CD4-positive, alpha-beta T cell treated with Interleukin-1 beta for 1 hour (primary cell): Measurements from ENCODE around the gene PARP16.

Source experiments
- DNase-seq, 2 donors: peaks; one replicate each; pipeline ENCODE4 v3.0.0-alpha.2; 2020 to 2022

PARP16 gene

DNA sequence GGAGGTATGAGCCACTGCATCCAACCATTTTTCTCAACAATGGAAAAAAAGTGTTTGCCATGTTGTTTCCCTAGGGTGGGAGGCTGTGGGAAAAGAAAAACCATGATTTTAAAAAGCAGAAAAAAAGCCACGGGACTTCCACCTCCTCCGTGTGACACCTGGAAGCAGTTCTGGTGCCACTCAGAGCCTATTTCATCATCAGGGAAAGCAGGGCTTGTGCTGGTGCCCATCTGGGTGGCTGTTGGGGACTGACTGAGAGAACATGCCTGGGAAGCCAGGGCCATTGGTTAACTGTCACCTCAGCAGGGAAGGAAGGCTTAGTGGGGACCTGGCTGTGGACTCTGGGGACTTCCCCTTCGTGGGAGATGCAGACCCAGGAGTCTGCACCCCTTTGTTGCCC is 25.1 kb upstream of the PARP16 start:
- no peak for DNase-seq

DNA sequence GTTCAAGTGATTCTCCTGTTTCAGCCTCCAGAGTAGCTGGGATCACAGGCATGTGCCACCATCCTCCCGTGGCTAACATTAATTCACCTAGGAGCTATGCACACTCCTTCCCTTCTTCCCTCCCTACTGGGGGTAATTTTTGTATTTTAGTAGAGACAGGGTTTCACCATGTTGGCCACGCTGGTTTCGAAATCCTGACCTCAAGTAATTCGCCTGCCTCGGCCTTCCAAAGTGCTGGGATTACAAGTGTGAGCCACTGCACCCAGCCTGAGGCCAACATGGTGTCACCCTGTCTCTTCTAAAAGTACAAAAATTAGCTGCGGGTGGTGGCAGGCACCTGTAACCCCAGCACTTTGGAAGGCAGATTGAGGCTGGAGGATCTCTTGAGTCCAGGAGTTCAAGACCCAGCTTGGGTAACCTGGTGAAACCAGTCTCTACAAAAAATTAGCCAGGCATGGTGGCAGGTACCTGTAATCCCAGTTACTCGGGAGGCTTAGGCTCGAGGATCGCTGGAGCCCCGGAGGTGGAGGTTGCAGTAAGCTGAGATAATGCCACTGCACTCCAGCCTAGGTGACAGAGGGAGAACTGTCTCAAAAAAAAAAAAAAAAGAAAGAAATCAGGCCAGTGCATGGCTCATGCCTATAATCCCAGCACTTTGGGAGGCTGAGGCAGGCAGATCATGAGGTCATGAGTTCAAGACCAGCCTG is 23.9 kb upstream of the PARP16 start:
- no peak for DNase-seq

- DNase-seq = no peak
Observed at GRCh38 chr15:65309882-65310418, 23.3 kb upstream of the PARP16 start.

DNA sequence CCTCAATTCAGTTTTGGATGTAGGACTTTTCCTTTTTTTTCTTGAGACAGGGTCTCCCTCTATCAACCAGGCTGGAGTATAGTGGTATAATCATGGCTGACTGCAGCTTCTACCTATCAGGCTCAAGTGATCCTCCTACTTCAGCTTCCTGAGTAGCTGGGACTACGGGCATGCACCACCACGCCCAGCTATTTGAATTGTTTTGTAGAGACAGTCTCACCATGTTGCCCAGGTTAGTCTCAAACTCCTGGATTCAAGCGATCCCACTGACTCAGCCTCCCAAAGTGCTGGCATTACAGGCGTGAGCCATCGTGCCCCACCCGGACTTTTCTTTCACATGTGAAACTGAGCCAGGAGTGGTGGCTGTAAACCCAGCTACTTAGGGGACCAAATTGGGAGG is 21.3 kb upstream of the PARP16 start:
- no peak for DNase-seq

GRCh38 chr15:65306551-65306950 is 19.9 kb upstream of the PARP16 start:
- no peak for DNase-seq

GRCh38 chr15:65305776-65306175 is 19.1 kb upstream of the PARP16 start:
- no peak for DNase-seq

DNA sequence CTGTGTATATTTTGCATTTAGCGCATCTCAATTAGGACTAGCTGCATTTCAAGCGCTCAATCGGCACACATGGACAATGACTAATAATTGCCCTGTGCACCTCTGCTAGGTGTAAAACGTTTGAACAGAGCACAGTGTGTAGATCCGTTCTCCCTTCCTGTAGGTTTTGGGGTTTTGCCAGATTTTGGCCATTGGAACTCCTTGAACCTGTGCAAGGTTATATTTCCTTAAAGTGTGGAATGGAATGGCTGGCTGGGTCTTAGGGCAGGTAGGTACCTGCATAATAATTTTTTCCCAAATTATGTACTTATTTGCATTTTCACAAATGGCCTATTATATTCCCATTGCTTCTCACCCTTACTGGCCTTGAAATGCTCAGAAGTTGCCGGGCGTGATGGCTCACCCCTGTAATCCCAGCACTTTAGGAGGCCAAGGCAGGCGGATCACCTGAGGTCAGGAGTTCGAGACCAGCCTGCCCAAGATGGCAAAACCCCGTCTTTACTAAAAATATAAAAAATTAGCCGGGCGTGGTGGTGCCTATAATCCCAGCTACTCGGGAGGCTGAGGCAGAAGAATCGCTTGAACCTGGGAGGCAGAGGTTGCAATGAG is 18.6 kb upstream of the PARP16 start:
- no peak for DNase-seq

DNA sequence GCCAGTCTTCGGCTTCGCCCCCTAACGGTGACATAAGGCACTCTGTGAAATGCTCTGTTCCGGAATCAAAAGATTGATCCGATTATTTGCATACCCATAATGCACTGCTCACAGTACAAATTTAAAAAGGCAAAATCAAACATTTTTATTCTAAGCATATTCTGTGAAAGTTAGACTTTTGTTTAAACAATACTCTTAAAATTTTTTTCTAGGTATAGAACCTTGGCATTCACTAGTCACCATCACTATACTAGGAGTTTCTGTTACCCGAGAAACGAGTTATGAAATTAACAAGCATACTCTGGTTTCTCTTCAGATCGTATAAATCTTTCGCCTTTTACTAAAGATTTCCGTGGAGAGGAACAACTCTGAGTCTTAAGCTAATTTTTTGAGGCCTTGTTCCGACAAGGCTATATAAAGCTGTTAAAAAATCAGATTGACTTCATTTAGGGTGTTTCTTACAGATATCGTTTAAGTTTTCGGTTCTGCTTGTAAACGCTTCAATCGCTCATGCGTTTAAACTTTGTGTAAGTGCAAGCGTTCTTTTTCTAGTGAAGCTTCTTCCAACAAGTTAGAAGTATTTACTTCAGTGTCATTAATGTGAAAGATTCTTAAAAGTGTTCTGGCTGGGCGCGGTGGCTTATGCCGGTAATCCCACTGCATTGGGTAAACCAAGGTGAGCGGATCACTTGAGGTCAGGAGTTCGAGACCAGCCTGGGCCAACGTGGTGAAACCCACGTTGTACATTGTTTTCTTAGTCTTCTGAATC is 17.9 kb upstream of the PARP16 start, which contains the start of gene RNU5B-1:
Gene RNU5B-1 (plus strand): TSS at position 297 of the 769 bp plus-strand sequence.
- DNase-seq = peak; percentile 83 to 91

DNA sequence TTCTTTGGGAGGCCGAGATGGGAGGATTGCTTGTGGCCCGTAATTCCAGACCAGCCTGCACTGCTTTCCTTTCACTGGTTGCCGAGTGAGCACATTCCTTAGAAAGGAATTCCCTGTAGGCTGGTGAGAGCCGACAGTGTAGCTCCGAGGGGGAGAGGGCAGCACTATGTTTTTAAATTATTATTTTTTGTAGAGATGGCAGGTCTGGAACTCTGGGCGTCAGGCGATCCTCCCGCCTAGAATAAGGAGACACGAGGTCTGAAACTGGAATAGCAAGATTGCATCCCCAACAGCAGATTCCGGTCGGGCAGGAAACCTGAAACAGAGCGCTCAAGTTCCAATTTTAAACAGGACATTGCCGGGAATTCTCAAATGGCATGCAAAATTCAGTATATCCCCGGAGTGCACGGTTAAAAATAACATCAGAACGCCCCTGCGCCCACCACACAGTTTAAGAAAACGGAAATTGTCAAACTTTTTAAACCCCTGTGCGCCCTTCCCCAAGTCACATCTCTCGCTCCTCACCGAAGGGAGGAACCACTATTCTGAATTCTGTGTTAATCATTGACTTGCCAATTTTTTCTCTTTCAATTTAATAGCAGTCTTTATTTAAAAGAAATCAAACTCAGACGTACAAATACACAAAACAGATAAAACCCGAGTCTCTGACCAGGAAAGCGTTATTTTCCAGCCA is 17.2 kb upstream of the PARP16 start:
- DNase-seq = no peak

DNA sequence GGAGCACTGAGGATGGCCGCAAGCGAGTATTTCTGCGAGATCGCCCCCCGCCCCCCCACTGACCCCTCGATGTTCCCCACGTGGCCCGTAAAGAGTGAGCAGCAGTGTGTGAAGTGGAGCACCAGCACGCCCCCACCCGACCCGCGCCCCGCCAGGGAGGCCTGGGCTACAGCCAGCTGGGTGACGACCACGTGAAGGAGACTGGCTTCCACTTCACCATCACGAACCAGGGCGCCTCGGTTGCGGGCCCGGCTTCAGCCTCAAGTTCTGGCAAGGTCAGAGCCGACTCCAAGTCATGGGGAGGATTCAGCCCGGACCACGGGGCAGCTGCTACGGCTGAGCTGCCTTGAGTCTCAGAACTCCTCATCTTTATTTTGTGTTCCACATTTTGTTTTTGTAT is 15.4 kb upstream of the PARP16 start:
- DNase-seq = no peak

DNA sequence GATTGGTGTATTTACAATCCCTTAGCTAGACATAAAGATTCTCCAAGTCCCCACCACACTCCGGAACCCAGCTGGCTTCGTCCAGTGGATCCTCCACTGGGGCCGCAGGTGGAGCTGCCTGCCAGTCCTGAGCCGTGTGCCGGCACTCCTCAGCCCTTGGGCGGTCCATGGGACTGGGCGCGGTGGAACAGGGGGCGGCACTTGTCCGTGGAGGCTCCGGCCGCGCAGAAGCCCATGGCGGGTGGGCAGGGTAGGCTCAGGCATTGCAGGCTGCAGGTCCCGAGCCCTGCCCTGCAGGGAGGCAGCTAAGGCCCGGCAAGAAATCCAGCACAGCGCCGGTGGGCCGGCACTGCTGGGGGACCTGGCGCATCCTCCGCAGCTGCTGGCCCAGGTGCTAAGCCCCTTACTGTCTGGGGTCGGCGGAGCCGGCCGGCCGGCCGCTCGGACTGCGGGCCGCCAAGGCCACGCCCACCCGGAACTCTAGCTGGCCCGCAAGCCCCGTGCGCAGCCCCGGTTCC is 14.3 kb upstream of the PARP16 start:
- DNase-seq = no peak

DNA sequence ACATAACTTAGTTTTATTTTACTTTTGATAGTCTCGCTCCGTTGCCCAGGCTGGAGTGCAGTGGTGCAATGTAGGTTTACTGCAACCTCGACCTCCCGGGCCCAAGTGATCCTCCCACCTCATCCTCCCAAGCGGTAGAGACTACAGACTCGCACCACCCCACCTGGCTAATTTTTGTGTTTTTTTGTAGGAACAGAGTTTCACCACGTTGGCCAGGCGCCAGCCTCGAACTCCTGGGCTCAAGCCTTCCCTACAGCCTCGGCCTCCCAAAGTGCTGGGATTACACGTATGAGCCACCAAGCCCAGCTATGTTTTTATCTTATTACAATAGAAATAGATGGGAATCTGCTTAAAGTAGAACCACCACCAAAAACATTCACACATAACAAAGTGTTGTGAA is 12.0 kb upstream of the PARP16 start:
- no peak for DNase-seq

DNA sequence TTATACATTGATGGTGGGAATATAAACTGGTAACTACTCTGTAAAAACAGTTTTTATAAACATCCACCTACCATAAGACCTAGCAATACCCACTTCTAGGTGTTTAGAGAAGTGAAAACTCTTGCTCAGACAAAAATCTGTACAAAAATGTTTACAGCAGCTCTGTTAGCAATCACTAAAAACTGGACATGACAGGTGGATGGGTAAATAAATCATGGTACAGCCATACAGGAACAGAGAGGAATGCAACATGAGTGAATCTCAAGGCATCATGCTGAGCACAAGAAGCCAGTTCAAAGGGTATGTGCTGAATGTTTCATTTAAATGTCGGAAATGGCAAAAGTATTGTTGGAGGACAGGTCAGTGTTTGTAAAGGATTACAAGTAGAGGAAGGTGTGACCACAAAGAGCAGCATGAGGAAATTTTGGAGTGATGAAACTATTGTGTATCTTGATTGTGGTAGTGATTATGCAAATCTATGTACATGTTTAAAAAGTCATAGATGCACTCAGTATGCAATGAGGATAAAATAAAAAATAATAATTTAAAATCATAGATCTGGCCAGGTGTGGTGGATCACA is 6.3 kb upstream of the PARP16 start:
- DNase-seq = no peak

DNA sequence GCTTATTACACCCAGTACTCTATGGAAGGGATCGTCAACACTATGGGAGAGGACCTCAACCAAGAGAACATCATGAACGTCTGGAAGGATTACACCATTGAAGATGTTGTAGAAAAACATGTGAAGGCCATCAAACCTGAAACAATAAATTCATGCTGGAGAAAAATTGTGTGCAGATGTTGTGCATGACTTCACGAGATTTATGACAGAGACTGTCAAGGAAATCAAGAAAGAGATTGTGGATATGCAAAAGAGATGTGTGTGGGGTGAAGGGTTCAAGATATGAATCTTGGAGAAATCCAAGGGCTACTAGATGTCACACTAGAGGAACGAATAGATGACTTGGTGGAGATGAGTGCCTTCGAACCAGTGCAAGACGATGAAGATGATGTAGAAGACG is 3.5 kb upstream of the PARP16 start:
- DNase-seq = no peak

GRCh38 chr15:65289261-65289854 is 2.7 kb upstream of the PARP16 start:
- DNase-seq = no peak

- DNase-seq = no peak
Observed at GRCh38 chr15:65287520-65287855, 805 bp upstream of the PARP16 start.

- DNase-seq = peak in 1 of 2 donors; percentile 4
Observed at GRCh38 chr15:65286069-65286703, 497 bp downstream of the PARP16 start.

DNA sequence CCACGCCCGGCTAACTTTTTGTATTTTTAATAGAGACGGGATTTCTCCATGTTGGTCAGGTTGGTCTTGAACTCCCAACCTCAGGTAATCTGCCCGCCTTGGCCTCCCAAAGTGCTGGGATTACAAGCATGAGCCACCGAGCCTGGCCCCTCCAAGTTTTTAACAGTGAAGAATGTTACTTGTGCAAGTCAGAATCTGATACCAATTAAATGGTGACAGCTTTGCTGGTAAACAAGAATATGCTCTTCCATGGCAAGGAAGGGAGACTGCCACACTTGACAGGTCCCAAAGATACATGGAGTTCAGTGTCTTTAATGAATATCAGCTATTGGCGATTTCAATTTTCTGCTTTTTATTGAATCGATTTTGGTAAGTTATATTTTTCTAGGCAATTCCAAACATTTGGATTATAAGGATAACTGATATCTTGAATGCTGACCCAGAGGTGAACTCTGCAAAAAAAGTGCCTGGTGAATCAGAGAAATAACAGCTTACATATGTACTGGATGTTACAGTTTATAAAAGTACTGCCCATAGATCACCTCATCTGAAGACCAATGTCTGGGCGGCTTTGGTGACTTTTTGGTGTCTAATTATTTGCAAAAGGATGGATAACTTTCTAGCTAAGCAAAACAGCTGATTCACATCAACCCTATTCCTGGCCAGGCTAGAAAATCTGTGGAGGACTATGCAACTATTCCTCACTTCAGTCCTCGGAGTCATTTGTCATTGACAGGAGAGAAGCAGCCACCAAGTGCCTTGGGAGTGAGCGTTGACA is 1.2 kb downstream of the PARP16 start:
- no peak for DNase-seq

GRCh38 chr15:65278480-65278879 is 8.2 kb downstream of the PARP16 start:
- no peak for DNase-seq

DNA sequence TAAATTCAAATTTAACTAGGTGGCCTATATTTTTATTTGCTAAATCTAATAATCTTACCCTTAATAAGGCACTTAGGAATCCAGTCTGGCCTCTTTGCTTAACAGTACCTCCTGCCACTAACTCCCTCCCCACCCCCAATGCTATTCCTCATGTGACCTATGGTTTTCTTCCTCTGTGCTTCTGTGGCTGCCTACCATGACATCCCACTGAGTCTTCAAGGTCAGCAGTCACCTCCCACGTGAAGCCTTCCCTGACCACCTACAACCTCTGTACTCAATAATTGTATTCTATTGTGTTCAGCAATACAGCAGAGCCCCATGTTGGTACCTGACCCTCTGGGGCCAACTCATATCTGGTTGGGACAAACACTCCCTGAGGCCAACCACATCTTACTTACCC is 9.7 kb downstream of the PARP16 start:
- no peak for DNase-seq

DNA sequence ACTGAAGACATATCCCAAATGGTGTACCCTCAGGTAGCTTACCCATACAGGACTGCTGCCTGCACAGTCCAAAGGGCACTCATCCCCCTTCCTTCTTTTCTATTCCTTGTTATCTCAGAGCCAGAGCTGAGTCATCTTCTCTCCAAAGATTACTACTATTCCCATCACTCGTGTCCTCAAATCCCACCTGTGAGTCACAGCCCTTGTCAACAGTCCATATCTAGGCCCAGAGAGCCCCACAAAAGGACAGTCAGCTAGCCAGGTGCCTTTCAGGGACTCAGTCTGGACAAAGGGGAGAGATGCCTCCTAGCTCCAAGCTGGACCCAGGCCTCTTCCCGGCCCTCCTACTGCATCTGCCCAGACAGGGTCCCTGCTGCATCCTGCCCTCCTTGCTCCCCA is 11.0 kb downstream of the PARP16 start:
- no peak for DNase-seq
